Lung (tissue), 12 donors: ENCODE measurements around the gene FNBP1L. TPM values are rescaled to one million over a fixed set of nuclear protein-coding genes. Genes with fewer than 3 reads are reported as not detected.
A peak's percentile ranks its signal among the peaks of the same experiment; 100 is the strongest.
"Not testable (repeated sequence)": the region's sequence is repeated elsewhere in the genome, so short reads cannot be mapped to it uniquely, and the experiment has no call there.

Experiments
- ATAC-seq: fragments of 200-7000 bp; cut with Tn5 transposase; one replicate; pipeline ENCODE4 v1.9.1; 2020; ENCODE audit warnings: moderate number of reproducible peaks; ENCODE audit not compliant: insufficient read depth, low FRiP score
- DNase-seq, 3 donors: peaks; one replicate each; pipeline ENCODE4 v3.0.0-alpha.2; 2013 to 2017
- H3K27ac ChIP-seq, 2 donors: one replicate each; pipeline ENCODE4 v1.5.1; 2013; ENCODE audit warnings: mild to moderate bottlenecking in 2 of 2, moderate library complexity in 2 of 2, control low read depth in 1 of 2, inconsistent platforms in 1 of 2, low read depth in 1 of 2, low read length in 1 of 2
- H3K27me3 ChIP-seq, 3 donors: one replicate each; pipeline ENCODE4 v1.5.1; 2013; ENCODE audit warnings: low read length in 2 of 3; ENCODE audit not compliant: control insufficient read depth in 3 of 3, insufficient read depth in 3 of 3
- H3K36me3 ChIP-seq, 4 donors: one replicate each; pipeline ENCODE4 v1.5.1; 2013; ENCODE audit warnings: low read length in 4 of 4, mild to moderate bottlenecking in 1 of 4, moderate library complexity in 1 of 4; ENCODE audit not compliant: control insufficient read depth in 4 of 4, insufficient read depth in 4 of 4
- H3K4me1 ChIP-seq, 5 donors: one replicate each; pipeline ENCODE4 v1.5.1; 2013; ENCODE audit warnings: low read length in 5 of 5, mild to moderate bottlenecking in 2 of 5, moderate library complexity in 1 of 5; ENCODE audit not compliant: control insufficient read depth in 5 of 5, insufficient read depth in 5 of 5
- H3K4me3 ChIP-seq: one replicate; pipeline ENCODE4 v1.5.1; 2013; ENCODE audit warnings: mild to moderate bottlenecking, control low read depth, moderate library complexity
- H3K9ac ChIP-seq, 2 donors: one replicate each; pipeline ENCODE4 v1.5.1; 2013; ENCODE audit warnings: low read length in 2 of 2, control low read depth in 1 of 2; ENCODE audit not compliant: insufficient read depth in 1 of 2
- H3K9me3 ChIP-seq, 4 donors: one replicate each; pipeline ENCODE4 v1.5.1; 2013; ENCODE audit warnings: low read length in 3 of 4, mild to moderate bottlenecking in 1 of 4, moderate library complexity in 1 of 4; ENCODE audit not compliant: control insufficient read depth in 4 of 4, insufficient read depth in 3 of 4
- WGBS, 2 donors: extraction: QIAGEN DNeasy Blood & Tissue Kit; methylation state at CpG; one replicate each; pipeline ENCODE4 v1.1.7; 2013; 5-methylcytosine and 5-hydroxymethylcytosine counted together
- polyA plus RNA-seq, 2 donors: library from polyadenylated mRNA; stranded (reverse); fragments of 200-250 nt; gene quantifications; one replicate each; pipeline ENCODE4 v1.2.1, GENCODE V29; 2013
- total RNA-seq, 2 donors: library from RNA; depleted of rRNA in 1 of 2; stranded (reverse); fragments of >200 nt in 1 of 2; gene quantifications; one replicate each; pipeline ENCODE4 v1.2.1, GENCODE V29; 2014 to 2021
- TF ChIP-seq, protein P1 (sequence below): IDR thresholded peaks from 2 replicates; pipeline ENCODE4 v1.5.1; 2012; ENCODE audit warnings: mild to moderate bottlenecking; ENCODE audit errors: control extremely low read depth, extremely low read depth
- donor health status: control.
- donor health status: control.
- donor health status: Bipolar disorder and iron deficiency.
- donor health status: healthy.
- donor health status: DM: yes; HTN: yes; CAD: no.

The FNBP1L gene
- total and polyA plus RNA-seq, 4 donors: 15.1 to 119 (median 26.3) TPM

DNA sequence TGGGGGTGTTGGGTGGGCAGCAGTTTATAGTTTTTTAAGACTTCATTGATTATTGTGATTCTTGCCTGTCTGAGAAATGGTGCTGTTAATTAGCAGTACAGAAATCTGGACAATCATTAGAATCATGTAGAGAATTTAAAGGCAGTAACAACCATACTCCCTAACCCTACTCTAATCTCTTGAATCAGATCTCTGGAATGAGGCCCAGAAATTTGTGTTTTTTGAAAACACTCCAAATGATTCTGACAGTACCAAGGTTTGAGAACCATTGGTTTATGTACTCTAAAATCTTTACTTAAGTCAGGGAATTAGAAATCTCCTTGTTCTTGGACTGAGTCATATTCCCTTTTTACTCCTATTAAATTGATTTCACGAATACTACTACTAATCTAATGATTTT lies 24.0 kb downstream of the FNBP1L start:
- TF ChIP-seq, protein P1, sequence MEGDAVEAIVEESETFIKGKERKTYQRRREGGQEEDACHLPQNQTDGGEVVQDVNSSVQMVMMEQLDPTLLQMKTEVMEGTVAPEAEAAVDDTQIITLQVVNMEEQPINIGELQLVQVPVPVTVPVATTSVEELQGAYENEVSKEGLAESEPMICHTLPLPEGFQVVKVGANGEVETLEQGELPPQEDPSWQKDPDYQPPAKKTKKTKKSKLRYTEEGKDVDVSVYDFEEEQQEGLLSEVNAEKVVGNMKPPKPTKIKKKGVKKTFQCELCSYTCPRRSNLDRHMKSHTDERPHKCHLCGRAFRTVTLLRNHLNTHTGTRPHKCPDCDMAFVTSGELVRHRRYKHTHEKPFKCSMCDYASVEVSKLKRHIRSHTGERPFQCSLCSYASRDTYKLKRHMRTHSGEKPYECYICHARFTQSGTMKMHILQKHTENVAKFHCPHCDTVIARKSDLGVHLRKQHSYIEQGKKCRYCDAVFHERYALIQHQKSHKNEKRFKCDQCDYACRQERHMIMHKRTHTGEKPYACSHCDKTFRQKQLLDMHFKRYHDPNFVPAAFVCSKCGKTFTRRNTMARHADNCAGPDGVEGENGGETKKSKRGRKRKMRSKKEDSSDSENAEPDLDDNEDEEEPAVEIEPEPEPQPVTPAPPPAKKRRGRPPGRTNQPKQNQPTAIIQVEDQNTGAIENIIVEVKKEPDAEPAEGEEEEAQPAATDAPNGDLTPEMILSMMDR: no peak
- 55 to 75% methylated on average over 1 of the region's 1 CpG for WGBS, 2 donors
- H3K9me3 ChIP-seq: no peaks in the 10 kb centered on the region
- H3K4me1 ChIP-seq: peaks cover 0 to 8% (median 5%) of the 10 kb centered on the region in 5 donors
- DNase-seq: peak in 2 of 3 donors; percentile 41 to 69
- H3K36me3 ChIP-seq: no peaks in the 10 kb centered on the region
- no peaks in the 10 kb centered on the region for H3K27me3 ChIP-seq
- no peak overlapping the region for H3K4me3 ChIP-seq
- no peak overlapping the region for H3K27ac ChIP-seq
- no peak overlapping the region for H3K9ac ChIP-seq
- ATAC-seq: no peak

DNA sequence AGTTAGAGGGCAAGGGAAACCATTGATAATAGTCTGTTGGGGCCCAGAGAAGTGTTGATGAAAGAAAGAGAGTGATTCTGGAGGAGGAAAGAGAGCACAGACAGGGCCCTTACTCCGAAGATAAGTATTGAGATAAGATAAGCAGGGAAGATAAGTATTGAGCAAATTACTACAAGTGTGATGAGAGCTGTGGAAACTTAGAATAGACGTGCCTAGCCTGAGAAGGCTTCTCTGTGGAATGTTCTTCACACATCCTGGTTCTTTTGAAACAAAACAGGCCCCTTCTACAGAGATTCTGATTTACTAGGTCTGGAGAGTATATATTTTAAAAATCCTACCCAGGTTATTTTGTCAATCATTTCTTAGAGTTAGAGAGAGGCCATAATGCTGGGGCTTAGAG lies 26.4 kb downstream of the FNBP1L start:
- Histone ChIP-seq H3K27ac (no peak overlapping the region), H3K4me3 (no peak overlapping the region), H3K4me1 (peaks cover 0 to 13% (median 3%) of the 10 kb centered on the region in 5 donors), H3K9ac (no peak overlapping the region), H3K9me3 (peaks cover 0 to 7% (median under 1%) of the 10 kb centered on the region in 4 donors), H3K27me3 (no peaks in the 10 kb centered on the region), H3K36me3 (peaks cover 0 to 5% (median 0%) of the 10 kb centered on the region in 4 donors)
- TF ChIP-seq, protein P1: no peak
- WGBS, 2 donors: 30 to 57% methylated on average over 2 of the region's 2 CpGs
- ATAC-seq: no peak
- DNase-seq: no peak

DNA sequence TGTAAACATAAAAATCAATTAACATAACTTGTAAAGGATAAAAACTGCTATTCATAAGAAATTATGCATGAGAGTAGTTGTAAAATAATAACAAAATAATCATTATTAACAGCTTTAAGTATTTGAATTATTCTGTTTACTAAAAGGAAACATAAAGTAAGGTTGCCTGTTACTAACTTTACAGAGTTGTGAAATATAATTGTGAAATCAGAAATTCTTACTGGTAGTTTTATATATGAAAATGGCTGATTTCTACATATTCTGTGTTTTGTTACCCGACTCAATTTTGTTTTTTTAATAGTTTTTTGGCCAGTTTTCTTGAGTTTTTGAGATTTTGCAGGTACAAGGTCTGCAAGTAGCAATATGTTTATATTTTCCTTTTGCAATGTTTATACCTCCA lies 27.8 kb downstream of the FNBP1L start:
- WGBS, 2 donors: 35 to 67% methylated on average over 1 of the region's 1 CpG
- Histone ChIP-seq H3K9ac (no peak overlapping the region), H3K4me1 (peaks cover 0 to 13% (median 3%) of the 10 kb centered on the region in 5 donors), H3K9me3 (peaks cover 0 to 7% (median 2%) of the 10 kb centered on the region in 4 donors), H3K27ac (no peak overlapping the region), H3K4me3 (no peak overlapping the region), H3K27me3 (no peaks in the 10 kb centered on the region), H3K36me3 (peaks cover 0 to 5% (median 0%) of the 10 kb centered on the region in 4 donors)
- no peak for ATAC-seq
- TF ChIP-seq, protein P1: no peak
- no peak for DNase-seq

DNA sequence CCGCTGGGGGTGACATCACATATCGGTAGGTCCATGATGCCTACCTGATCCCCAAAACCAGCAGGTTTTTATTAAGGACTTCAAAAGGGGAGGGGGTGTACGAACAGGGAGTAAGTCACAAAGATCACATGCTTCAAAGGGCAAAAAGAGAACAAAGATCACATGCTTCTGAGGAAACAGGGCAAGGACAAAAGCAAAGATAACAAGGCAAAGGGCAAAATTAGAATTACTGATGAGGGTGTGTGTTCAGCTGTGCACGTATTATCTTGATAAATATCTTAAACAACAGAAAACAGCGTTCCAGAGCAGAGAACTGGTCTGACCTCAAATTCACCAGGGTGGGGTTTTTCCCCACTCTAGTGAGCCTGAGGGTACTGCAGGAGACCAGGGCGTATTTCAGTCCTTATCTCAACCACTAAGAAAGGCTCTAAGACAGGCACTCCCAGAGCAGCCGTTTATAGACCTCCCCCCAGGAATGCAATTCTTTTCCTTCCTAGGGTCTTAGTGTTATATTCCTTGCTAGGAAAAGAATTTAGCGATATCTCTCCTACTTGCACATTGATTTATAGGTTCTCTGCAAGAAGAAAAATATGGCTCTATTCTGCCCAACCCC lies 31.3 kb downstream of the FNBP1L start:
- not testable (repeated sequence) for H3K27ac ChIP-seq, DNase-seq, H3K4me3 ChIP-seq, H3K9me3 ChIP-seq, H3K36me3 ChIP-seq, ATAC-seq, H3K9ac ChIP-seq, H3K4me1 ChIP-seq, H3K27me3 ChIP-seq
- WGBS, 2 donors: 87 to 95% methylated on average over 8 of the region's 8 CpGs

DNA sequence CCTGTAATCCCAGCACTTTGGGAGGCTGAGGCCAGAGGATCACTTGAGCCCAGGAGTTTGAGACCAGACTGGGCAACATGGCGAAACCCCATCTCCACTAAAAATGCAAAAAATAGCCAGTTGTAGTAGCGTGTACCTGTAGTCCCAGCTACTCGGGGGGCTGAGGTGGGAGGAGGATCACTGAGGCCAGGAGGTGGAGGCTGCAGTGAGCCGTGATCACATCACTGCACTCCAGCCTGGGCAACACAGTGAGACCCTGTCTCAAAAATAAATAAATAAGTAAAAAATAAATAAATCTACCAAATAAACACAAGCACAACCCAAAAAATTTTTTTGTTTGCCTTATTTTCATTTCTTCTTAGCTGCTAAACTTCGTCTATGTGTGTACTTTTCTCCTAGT lies 34.0 kb downstream of the FNBP1L start:
- not testable (repeated sequence) for H3K9me3 ChIP-seq, H3K9ac ChIP-seq, H3K36me3 ChIP-seq, H3K27ac ChIP-seq, H3K4me1 ChIP-seq, DNase-seq, ATAC-seq, H3K4me3 ChIP-seq, H3K27me3 ChIP-seq
- WGBS, 2 donors: 95 to 98% methylated on average over 5 of the region's 5 CpGs
